ENCODE measurements around the gene SHBG. TPM values are rescaled to one million over a fixed set of nuclear protein-coding genes. Genes with fewer than 3 reads are reported as not detected.
A peak's percentile ranks its signal among the peaks of the same experiment; 100 is the strongest.

Gene SHBG
- total and polyA plus RNA-seq, 10 of the 15 experiments (the other 5 are each of a cell fraction or from before 2014, with no cell fraction given), result not detected

DNA sequence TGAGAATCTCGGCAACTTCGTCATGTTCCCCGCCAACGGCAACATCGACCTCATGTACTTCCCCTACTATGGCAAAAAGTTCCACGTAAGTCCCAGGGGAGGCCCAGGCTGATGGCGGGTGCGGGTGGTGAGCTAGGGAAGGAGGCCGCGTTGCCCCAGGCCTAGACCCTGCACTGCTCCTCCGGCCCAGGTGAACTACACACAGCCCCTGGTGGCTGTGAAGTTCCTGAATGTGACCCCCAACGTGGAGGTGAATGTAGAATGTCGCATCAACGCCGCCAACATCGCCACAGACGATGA lies 25.6 kb downstream of the SHBG start:
- FAIRE-seq, result no peak
- in situ Hi-C loops (cut with MboI), result no loop called here
- RAD21 ChIA-PET (ENCODE audit: unreplicated experiment), result no interaction called here
- CTCF ChIA-PET, result interaction anchor here (1.0 kb wide), 2 partner anchors 23 to 32 kb away, joined by 3 to 5 read pairs; partner anchors contain the start of gene TP53
- SMC1A ChIA-PET (ENCODE audit: uncharacterized antibody, unreplicated experiment), result interaction anchor here (1.4 kb wide), 1 partner anchor 32 kb away, joined by 3 read pairs; the partner anchor contains the start of gene TP53
- Histone ChIP-seq H3K4me2 (ENCODE audit: control insufficient read depth, insufficient read depth) (no peak overlapping the region), H3K4me1 (ENCODE audit: control insufficient read depth, insufficient read depth, low read length) (no peaks in the 10 kb centered on the region), H3K9me3 (replicated peaks; ENCODE audit: control insufficient read depth, insufficient read depth, low read length) (no peaks in the 10 kb centered on the region), H3K4me3 (no peak overlapping the region), H3K79me2 (ENCODE audit: control insufficient read depth, insufficient read depth, low read length) (no peaks in the 10 kb centered on the region), H3K36me3 (ENCODE audit: control insufficient read depth in 2 of 2, insufficient read depth in 2 of 2, low read length in 1 of 2) (no peaks in the 10 kb centered on the region), H3K27me3 (replicated peaks in 1 of 2; ENCODE audit: control insufficient read depth in 2 of 2, insufficient read depth in 2 of 2, low read length in 1 of 2) (peaks cover 5 to 6% of the 10 kb centered on the region in 2 experiments), H3K9ac (ENCODE audit: control insufficient read depth, insufficient read depth, low read length) (no peak overlapping the region), H3K27ac (ENCODE audit: control insufficient read depth, insufficient read depth) (no peak overlapping the region), H4K20me1 (ENCODE audit: control insufficient read depth, insufficient read depth) (no peaks in the 10 kb centered on the region), H2AFZ (ENCODE audit: control insufficient read depth, low read depth, low read length) (no peak overlapping the region)
- intact Hi-C loops (cut with micrococcal nuclease; ENCODE audit: unreplicated experiment), result no loop called here
- POLR2A ChIA-PET, result interaction anchor here (0.7 kb wide), 1 partner anchor 33 kb away, joined by 6 read pairs; the partner anchor contains the start of gene WRAP53
- no peak for DNase-seq (ENCODE audit: low read depth, low spot score)
- BruUV-seq (replicated peaks), result no TSS peak
- 36% methylated on average over 17 of the region's 17 CpGs for WGBS (ENCODE audit: insufficient coverage, insufficient replicate concordance, low lambda C conversion rate, missing lambda C conversion rate)
- TF ChIP-seq TBL1XR1 (IDR thresholded peaks at IDR 0.05; ENCODE audit: low read depth, low read length) (no peak), IKZF1 (conservative IDR thresholded peaks at IDR 0.05) (0 out of 2 replicates have a peak, but pooled peaks have one; percentile 17), MEF2B (IDR thresholded peaks at IDR 0.05; ENCODE audit: partially characterized antibody, poor library complexity, severe bottlenecking) (peak; percentile 70)
- ATAC-seq, result peak; percentile 47

DNA sequence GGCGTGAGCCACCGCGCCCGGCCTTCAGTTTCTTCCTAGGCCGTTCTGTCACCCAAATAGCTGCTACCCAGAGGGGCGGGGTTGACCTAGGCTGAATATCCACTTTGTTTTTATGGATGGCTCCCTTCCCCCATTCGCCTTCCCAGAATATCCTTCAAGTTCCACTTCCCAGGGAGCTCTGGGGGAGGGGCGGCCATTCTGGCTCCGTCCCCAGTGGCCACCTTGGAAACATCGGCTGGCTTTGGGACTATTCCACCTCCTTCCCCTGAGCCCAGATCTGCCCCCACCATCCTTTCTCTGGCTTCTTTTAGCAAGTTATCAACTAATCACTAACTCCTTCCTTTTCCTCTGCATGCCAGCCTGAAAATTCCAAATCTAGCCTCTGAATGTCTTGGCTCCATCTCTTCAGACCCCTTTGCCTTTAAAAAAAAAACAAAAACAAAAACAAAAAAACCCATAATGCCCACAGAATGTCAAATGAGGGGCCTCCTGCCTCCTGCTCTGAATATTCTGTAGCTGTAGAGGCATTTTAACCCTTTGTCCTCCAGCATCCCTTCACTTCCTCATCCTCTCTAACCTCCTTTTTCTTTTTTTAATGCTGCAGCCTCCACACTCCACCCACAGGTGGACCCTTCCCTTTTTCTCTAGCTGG lies 27.1 kb downstream of the SHBG start:
- BruUV-seq (replicated peaks), result no TSS peak
- CTCF ChIA-PET, result interaction anchor here (0.6 kb wide), 1 partner anchor 378 kb away, joined by 5 read pairs; no protein-coding TSS in a partner anchor
- no peaks in the 10 kb centered on the region for H4K20me1 ChIP-seq (ENCODE audit: control insufficient read depth, insufficient read depth)
- H3K27me3 ChIP-seq (replicated peaks in 1 of 2; ENCODE audit: control insufficient read depth in 2 of 2, insufficient read depth in 2 of 2, low read length in 1 of 2), result peaks cover 0 to 3% of the 10 kb centered on the region in 2 experiments; a peak in 2 of 4 replicates
- RAD21 ChIA-PET (ENCODE audit: unreplicated experiment), result no interaction called here
- H3K36me3 ChIP-seq (ENCODE audit: control insufficient read depth in 2 of 2, insufficient read depth in 2 of 2, low read length in 1 of 2), result no peaks in the 10 kb centered on the region
- ATAC-seq (no peak), FAIRE-seq (no peak), DNase-seq (ENCODE audit: low read depth, low spot score) (no peak)
- no peak overlapping the region for H3K4me3 ChIP-seq
- H3K9ac ChIP-seq (ENCODE audit: control insufficient read depth, insufficient read depth, low read length), result no peak overlapping the region
- no peaks in the 10 kb centered on the region for H3K4me1 ChIP-seq (ENCODE audit: control insufficient read depth, insufficient read depth, low read length)
- no peak overlapping the region for H3K27ac ChIP-seq (ENCODE audit: control insufficient read depth, insufficient read depth)
- no peak overlapping the region for H3K4me2 ChIP-seq (ENCODE audit: control insufficient read depth, insufficient read depth)
- 86% methylated on average over 10 of the region's 10 CpGs for WGBS (ENCODE audit: insufficient coverage, insufficient replicate concordance, low lambda C conversion rate, missing lambda C conversion rate)
- SMC1A ChIA-PET (ENCODE audit: uncharacterized antibody, unreplicated experiment), result interaction anchor here (1.4 kb wide), 1 partner anchor 30 kb away, joined by 3 read pairs; the partner anchor contains the start of gene TP53
- intact Hi-C loops (cut with micrococcal nuclease; ENCODE audit: unreplicated experiment), result no loop called here
- POLR2A ChIA-PET, result interaction anchor here (0.6 kb wide), 1 partner anchor 20 kb away, joined by 3 read pairs; no protein-coding TSS in a partner anchor
- H3K9me3 ChIP-seq (replicated peaks; ENCODE audit: control insufficient read depth, insufficient read depth, low read length), result no peaks in the 10 kb centered on the region
- no peak overlapping the region for H2AFZ ChIP-seq (ENCODE audit: control insufficient read depth, low read depth, low read length)
- H3K79me2 ChIP-seq (ENCODE audit: control insufficient read depth, insufficient read depth, low read length), result no peaks in the 10 kb centered on the region
- in situ Hi-C loops (cut with MboI), result no loop called here
- TF ChIP-seq SMARCA5 (IDR thresholded peaks at IDR 0.05) (no peak), GATAD2B (conservative IDR thresholded peaks at IDR 0.05; ENCODE audit: low read depth) (no peak), SRF (IDR thresholded peaks at IDR 0.05; ENCODE audit: low read depth in 2 of 2, low read length in 2 of 2) (no peak), NFIC (IDR thresholded peaks at IDR 0.05; ENCODE audit: low read depth, low read length) (no peak)
- TF ChIP-seq, protein P1, sequence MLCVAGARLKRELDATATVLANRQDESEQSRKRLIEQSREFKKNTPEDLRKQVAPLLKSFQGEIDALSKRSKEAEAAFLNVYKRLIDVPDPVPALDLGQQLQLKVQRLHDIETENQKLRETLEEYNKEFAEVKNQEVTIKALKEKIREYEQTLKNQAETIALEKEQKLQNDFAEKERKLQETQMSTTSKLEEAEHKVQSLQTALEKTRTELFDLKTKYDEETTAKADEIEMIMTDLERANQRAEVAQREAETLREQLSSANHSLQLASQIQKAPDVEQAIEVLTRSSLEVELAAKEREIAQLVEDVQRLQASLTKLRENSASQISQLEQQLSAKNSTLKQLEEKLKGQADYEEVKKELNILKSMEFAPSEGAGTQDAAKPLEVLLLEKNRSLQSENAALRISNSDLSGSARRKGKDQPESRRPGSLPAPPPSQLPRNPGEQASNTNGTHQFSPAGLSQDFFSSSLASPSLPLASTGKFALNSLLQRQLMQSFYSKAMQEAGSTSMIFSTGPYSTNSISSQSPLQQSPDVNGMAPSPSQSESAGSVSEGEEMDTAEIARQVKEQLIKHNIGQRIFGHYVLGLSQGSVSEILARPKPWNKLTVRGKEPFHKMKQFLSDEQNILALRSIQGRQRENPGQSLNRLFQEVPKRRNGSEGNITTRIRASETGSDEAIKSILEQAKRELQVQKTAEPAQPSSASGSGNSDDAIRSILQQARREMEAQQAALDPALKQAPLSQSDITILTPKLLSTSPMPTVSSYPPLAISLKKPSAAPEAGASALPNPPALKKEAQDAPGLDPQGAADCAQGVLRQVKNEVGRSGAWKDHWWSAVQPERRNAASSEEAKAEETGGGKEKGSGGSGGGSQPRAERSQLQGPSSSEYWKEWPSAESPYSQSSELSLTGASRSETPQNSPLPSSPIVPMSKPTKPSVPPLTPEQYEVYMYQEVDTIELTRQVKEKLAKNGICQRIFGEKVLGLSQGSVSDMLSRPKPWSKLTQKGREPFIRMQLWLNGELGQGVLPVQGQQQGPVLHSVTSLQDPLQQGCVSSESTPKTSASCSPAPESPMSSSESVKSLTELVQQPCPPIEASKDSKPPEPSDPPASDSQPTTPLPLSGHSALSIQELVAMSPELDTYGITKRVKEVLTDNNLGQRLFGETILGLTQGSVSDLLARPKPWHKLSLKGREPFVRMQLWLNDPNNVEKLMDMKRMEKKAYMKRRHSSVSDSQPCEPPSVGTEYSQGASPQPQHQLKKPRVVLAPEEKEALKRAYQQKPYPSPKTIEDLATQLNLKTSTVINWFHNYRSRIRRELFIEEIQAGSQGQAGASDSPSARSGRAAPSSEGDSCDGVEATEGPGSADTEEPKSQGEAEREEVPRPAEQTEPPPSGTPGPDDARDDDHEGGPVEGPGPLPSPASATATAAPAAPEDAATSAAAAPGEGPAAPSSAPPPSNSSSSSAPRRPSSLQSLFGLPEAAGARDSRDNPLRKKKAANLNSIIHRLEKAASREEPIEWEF (IDR thresholded peaks at IDR 0.05; ENCODE audit: insufficient replicate concordance, low read depth, low read length), result no peak
